GM21723 (cell line): ENCODE measurements around the gene PRXL2A.
A peak's percentile ranks its signal among the peaks of the same experiment; 100 is the strongest.
"Not testable (repeated sequence)": the region's sequence is repeated elsewhere in the genome, so short reads cannot be mapped to it uniquely, and the experiment has no call there.

Source experiments
- ATAC-seq: cut with Tn5 transposase; IDR thresholded peaks from one replicate; pipeline ENCODE4 v1.9.1; 2021; ENCODE audit warnings: mild to moderate bottlenecking, moderate library complexity; ENCODE audit not compliant: unreplicated experiment

Gene PRXL2A, protein sequence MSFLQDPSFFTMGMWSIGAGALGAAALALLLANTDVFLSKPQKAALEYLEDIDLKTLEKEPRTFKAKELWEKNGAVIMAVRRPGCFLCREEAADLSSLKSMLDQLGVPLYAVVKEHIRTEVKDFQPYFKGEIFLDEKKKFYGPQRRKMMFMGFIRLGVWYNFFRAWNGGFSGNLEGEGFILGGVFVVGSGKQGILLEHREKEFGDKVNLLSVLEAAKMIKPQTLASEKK

GRCh38 chr10:80408242-80409101 lies at the start of gene PRXL2A:
Gene PRXL2A (plus strand): TSS chr10:80408551. CDS start chr10:80420468, 11,917 bp downstream.
- ATAC-seq = peak; percentile 97

DNA sequence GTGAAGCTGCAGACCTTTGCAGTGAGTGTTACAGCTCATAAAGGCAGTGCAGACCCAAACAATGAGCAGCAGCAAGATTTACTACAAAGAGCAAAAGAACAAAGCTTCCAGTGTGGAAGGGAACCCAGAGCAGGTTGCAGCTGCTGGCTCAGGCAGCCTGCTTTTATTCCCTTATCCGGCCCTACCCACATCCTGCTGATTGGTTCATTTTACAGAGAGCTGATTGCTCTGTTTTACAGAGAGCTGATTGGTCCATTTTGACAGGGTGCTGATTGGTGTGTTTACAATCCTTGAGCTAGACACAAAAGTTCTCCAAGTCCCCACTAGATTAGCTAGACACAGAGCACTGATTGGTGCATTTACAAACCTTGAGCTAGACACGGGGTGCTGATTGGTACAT lies 49.4 kb upstream of the PRXL2A start:
- not testable (repeated sequence) for ATAC-seq

- no peak for ATAC-seq
Measured at GRCh38 chr10:80359644-80360043, 48.7 kb upstream of the PRXL2A start.

- no peak for ATAC-seq
Measured at GRCh38 chr10:80365510-80365909, 42.8 kb upstream of the PRXL2A start.

DNA sequence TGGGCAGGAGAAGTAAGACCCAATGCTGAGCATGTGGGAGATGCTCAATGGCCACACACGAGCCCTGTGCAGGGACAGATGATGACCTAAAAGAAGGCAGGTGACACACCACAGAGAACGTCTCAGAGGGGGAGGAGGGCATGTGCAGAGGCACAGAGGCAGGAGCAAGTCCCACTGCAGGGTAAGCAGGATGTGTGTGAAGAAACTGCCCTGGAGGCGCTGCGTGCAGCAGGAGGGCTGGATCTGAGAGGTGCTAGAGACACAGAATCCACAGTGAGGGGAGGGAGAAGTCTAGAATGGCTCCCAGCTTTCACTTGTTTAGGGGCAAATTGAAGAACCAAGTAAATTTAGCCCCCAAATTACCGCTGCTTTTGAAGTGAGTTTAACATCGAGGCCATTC lies 36.9 kb upstream of the PRXL2A start:
- no peak for ATAC-seq

- no peak for ATAC-seq
Measured at GRCh38 chr10:80372675-80373074, 35.7 kb upstream of the PRXL2A start.

DNA sequence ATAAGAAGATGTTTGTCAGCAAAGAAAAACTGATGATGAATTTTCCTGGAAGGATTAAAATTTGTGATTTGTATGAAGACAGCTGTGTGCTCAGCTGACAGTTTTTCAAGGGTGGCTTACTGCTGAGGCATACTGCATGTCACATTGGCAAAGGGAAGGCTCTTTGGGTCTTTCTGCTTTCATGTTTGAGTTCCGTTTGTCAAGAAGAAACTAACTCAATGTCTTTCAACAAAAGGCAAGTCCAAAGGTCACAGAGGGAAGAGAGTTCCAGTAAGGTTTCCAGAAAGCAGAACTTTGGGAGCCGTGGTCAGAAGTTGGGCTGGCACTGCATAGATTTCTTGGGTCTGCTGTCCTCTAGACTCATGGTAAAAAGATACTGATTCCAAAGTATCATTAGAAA lies 34.8 kb upstream of the PRXL2A start:
- ATAC-seq = no peak

GRCh38 chr10:80379701-80380100 lies 28.6 kb upstream of the PRXL2A start:
- no peak for ATAC-seq

- no peak for ATAC-seq
Measured at GRCh38 chr10:80380185-80380584, 28.2 kb upstream of the PRXL2A start.

DNA sequence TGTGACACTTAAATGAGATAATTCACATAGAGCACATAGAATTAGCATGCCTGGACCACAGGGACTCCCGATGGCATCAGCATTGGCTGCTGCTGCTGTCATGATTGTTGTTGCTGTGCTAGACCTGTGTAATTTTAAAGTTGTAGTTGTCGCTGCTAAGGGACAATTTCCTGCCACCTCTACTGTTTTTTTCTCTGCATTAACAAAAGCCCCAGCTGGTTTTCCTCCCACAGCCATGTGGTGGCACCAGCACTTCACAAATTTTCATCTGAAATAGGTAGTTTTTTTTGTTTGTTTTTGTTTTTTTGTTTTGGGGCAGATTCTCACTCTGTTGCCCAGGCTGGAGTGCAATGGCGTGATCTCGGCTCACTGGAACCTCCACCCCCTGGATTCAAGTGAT lies 25.4 kb upstream of the PRXL2A start:
- peak; percentile 79 for ATAC-seq

DNA sequence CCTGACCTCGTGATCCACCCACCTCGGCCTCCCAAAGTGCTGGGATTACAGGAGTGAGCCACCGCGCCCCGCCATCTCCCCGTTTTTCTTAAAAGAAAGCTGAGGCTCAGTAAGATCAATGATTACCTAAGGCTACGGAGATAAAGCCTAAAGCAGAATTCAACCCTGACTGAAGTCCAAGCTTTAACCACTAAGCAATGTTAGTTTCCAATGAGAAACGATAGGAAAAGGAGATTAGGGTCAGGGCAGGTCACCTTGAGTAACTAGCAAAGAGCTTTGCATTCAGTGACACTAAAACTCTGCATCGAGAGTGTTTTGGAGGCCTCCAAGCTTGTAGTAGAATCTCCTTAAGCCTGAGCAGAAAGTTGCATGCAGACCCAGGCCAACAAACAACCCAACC lies 17.6 kb upstream of the PRXL2A start:
- no peak for ATAC-seq

DNA sequence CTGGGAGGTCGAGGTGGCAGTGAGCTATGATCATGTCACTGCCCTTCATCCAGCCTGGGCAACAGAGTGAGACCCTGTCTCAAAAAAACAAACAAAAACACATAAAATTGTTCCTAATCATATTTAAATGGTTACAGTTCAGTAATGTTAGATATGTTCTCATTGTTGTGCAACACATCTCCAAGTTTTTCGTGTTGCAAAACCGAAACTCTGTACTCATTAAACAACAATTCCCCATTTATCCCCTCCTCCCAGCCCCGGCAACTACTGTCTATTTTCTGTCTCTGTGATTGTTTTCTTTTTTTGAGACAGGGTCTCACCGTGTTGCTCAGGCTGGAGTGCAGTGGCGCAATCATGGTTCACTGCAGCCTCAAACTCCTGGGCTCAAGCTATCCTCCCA lies 16.1 kb upstream of the PRXL2A start:
- no peak for ATAC-seq

DNA sequence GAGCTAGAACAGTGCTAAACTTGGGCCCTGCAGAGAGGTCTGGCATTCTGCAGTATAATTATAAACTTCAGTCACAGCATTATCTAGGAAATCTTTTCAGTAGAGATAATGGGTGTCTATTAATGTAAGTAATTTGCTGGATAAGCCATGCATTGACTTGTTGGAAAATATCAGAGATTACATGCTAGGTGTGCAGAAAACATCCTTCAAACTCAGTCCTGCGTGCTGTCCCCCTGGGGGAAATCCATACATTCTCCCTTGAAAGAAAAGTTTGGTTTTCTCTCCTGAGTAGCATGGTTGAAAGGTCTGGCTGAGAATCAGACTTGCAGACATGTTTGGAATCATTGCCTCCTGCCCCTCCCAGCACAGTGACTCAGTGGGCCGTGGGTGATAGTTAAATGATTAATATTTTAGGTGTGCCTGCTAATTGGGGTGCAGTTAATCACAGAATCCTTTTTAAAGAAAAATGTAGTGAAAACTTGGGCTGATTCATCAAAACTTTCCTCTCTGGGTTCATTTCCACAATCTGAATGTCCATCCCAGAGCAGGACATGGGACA lies 13.9 kb upstream of the PRXL2A start:
- no peak for ATAC-seq

DNA sequence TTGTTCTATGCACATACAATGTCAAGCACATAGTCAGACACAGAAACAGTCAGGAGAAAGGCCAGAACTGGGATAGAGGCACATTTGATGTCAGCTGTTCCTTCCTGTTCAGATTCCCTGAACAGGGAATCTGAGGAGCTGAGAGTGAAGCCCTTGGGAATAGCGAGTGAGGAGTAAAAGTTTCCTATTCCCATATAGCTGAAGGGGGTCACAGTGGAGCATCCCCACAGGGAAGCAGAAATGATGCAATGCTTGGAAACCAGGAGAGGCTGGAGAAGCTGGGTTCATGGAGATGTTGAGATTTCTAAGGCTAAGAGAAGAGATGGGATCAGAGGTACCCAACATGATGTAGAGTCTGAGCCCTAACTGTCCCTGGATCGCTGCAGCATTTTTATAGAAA lies 11.3 kb upstream of the PRXL2A start:
- ATAC-seq = no peak

DNA sequence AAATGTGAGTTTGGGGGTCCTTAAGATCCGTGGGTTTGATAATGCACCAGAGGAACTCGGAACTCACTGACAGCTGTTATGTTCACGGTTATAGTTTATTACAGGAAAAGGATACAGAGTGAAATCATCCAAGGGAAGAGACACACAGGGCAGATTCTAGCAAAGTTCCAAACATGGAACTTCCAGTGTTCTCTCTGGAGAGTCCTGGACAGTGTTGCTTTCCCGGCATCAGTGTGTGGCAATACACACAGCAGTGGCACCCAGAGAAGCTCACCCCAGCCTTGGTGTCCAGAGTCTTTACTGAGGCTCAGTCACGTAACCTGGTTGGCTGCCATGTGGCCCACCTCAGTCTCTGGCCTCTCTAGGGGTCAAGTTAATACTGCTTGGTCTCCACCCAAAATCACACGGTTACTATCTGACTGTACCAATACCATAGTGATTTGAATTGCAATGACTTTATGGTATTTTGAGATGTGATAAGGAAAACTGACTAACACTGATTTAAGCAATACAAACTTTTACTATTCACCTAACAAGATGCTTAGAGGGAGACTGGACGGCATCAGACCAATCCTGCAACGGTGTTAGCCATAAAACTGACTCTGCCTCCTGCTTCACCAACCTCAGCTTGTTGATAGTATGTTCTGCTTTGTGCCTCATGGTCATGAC lies 8.1 kb upstream of the PRXL2A start:
- ATAC-seq = no peak

GRCh38 chr10:80405035-80405434 lies 3.3 kb upstream of the PRXL2A start:
- ATAC-seq = no peak

GRCh38 chr10:80405626-80406025 lies 2.7 kb upstream of the PRXL2A start:
- no peak for ATAC-seq

DNA sequence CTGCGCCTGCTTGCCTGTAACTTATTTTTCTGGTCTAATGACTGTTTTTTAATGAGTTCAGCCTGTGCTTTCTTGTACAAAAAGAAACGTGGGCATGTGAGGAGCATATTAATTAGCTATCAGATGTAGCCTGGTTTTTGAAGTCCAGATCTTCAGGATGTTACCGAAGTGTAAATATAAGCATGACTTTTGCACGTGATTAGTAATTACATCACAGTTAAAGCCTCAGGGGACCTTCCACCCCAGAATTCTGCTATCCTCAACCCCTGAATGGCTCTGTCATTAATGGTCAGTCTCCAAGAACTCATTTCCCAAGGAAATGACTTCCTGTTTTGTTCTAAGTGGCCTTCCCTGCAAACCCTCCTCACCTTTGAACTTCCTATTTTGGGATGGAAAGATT lies 2.1 kb upstream of the PRXL2A start:
- ATAC-seq = no peak

GRCh38 chr10:80407812-80408241 lies 524 bp upstream of the PRXL2A start:
- ATAC-seq = peak; percentile 29

- ATAC-seq = no peak
Measured at GRCh38 chr10:80409121-80409520, 770 bp downstream of the PRXL2A start.

DNA sequence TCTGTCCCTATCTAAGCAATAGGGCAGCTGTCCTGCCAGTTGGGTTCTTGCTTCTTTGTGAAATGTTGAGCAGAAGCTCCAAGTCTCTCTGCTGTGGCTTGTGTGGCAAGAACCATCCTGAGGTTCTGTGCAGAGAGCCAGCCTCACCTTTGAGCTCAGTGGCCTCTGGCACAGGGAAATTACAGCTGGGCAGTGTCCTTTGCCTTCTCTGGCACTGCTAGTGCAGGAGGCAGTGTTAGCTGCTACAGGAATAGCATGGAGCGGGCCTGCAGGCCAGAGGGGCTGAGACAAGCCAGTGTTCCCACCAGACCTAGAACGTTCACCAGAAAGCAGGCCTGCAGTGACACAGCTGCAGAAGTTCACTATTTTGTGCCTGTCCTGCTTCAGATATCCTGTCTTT lies 1.8 kb downstream of the PRXL2A start:
- no peak for ATAC-seq
